ENCODE measurements around the gene LAMB1. TPM values are rescaled to one million over a fixed set of nuclear protein-coding genes. Genes with fewer than 3 reads are reported as not detected.

Gene LAMB1
- total RNA-seq, 2 donors from 2014 or later = 91.6 to 96.7 TPM

- Histone ChIP-seq H3K4me3 (no peak overlapping the region), H3K36me3 (no peaks in the 10 kb centered on the region), H3K27ac (no peak overlapping the region), H3K9ac (ENCODE audit: low read depth in 2 of 2, low read length in 2 of 2) (no peak overlapping the region), H3K9me3 (no peaks in the 10 kb centered on the region), H3K4me1 (no peaks in the 10 kb centered on the region), H3K27me3 (no peaks in the 10 kb centered on the region)
- no peak for DNase-seq
- TF ChIP-seq, protein P1, sequence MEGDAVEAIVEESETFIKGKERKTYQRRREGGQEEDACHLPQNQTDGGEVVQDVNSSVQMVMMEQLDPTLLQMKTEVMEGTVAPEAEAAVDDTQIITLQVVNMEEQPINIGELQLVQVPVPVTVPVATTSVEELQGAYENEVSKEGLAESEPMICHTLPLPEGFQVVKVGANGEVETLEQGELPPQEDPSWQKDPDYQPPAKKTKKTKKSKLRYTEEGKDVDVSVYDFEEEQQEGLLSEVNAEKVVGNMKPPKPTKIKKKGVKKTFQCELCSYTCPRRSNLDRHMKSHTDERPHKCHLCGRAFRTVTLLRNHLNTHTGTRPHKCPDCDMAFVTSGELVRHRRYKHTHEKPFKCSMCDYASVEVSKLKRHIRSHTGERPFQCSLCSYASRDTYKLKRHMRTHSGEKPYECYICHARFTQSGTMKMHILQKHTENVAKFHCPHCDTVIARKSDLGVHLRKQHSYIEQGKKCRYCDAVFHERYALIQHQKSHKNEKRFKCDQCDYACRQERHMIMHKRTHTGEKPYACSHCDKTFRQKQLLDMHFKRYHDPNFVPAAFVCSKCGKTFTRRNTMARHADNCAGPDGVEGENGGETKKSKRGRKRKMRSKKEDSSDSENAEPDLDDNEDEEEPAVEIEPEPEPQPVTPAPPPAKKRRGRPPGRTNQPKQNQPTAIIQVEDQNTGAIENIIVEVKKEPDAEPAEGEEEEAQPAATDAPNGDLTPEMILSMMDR (IDR thresholded peaks at IDR 0.05) = no peak
- intact Hi-C loops (cut with DNase I) = no loop called here
These were observed 89.1 kb downstream of the LAMB1 start for GRCh38 chr7:107913851-107914250.

DNA sequence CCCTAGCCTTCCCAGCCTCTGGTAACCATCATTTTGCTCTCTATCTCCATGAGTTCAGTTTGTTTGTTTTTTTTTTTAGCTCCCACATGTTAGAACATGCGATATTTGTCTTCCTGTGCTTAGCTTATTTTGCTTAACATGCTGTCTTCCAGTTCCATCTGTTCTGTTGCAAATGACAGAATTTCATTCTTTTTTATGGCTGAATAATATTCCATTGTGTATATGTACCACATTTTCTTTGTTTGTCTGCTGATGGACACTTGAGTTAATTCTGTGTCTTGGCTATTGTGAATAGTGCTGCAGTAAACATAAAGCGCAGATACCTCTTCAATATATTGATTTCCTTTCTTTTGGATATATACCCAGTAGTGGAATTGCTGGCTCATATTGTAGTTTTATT is 91.0 kb downstream of the LAMB1 start:
- no peaks in the 10 kb centered on the region for H3K36me3 ChIP-seq
- no peak for DNase-seq
- no peaks in the 10 kb centered on the region for H3K9me3 ChIP-seq
- H3K4me3 ChIP-seq = no peak overlapping the region
- H3K27ac ChIP-seq = no peak overlapping the region
- TF ChIP-seq, protein P1 (IDR thresholded peaks at IDR 0.05) = no peak
- H3K9ac ChIP-seq (ENCODE audit: low read depth in 2 of 2, low read length in 2 of 2) = no peak overlapping the region
- H3K27me3 ChIP-seq = no peaks in the 10 kb centered on the region
- intact Hi-C loops (cut with DNase I) = no loop called here
- H3K4me1 ChIP-seq = no peaks in the 10 kb centered on the region

DNA sequence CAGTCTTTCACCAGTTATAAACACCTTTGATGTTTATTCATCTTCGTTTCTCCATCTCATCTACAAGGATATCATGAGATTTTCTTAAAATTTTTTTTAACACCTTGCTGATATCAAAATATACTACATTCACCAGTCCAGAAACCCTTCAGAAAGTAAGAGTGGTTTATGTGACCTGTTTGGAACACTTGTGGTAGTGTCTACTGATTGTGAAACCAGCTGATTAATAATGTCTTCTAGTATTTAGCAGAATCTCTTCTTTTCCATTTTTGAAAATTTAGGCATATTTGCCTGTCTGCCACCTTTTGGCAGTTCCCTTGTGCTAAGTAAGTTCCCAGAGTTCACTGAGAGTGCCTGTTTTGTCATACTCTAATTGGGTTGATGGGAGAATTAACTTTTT is 93.5 kb downstream of the LAMB1 start:
- peaks cover 10% of the 10 kb centered on the region for H3K36me3 ChIP-seq

DNA sequence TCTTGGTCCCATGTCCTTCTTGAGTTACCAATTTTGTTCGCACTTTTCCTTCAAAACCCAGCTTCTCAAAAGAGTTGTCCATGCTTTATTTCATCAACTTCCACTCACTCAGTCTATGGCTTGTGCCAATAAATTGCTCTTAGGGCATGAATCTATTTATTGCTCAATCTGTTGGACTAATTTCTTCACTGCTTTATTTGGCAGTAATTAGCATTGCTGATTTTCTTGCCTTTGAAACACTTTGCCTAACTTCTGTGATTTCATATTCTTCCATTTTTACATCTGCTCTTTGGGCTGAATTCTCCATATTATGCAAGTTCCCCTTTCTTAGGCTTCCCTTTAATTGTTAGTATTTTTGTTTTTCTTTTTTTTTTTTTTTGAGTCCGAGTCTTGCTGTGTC is 95.2 kb downstream of the LAMB1 start:
- Histone ChIP-seq H3K9ac (ENCODE audit: low read depth in 2 of 2, low read length in 2 of 2) (no peak overlapping the region), H3K9me3 (no peaks in the 10 kb centered on the region), H3K27ac (no peak overlapping the region), H3K4me3 (no peak overlapping the region), H3K4me1 (no peaks in the 10 kb centered on the region), H3K27me3 (no peaks in the 10 kb centered on the region), H3K36me3 (peaks cover 17% of the 10 kb centered on the region)
- DNase-seq = no peak
- intact Hi-C loops (cut with DNase I) = no loop called here
- TF ChIP-seq, protein P1 (IDR thresholded peaks at IDR 0.05) = no peak

More for the DNA sequence above, 93.5 kb downstream of the LAMB1 start:
- H3K4me3 ChIP-seq = no peak overlapping the region
- no peak for DNase-seq
- TF ChIP-seq, protein P1 (IDR thresholded peaks at IDR 0.05) = no peak
- H3K4me1 ChIP-seq = no peaks in the 10 kb centered on the region
- no peaks in the 10 kb centered on the region for H3K9me3 ChIP-seq
- no peak overlapping the region for H3K27ac ChIP-seq
- no peaks in the 10 kb centered on the region for H3K27me3 ChIP-seq
- intact Hi-C loops (cut with DNase I) = no loop called here
- H3K9ac ChIP-seq (ENCODE audit: low read depth in 2 of 2, low read length in 2 of 2) = no peak overlapping the region

- Histone ChIP-seq H3K36me3 (peaks cover 17% of the 10 kb centered on the region), H3K4me3 (no peak overlapping the region), H3K27me3 (no peaks in the 10 kb centered on the region), H3K9me3 (no peaks in the 10 kb centered on the region), H3K27ac (no peak overlapping the region), H3K4me1 (no peaks in the 10 kb centered on the region), H3K9ac (ENCODE audit: low read depth in 2 of 2, low read length in 2 of 2) (no peak overlapping the region)
- DNase-seq = no peak
- intact Hi-C loops (cut with DNase I) = no loop called here
- TF ChIP-seq, protein P1 (IDR thresholded peaks at IDR 0.05) = no peak
These were observed 100.6 kb downstream of the LAMB1 start for GRCh38 chr7:107902381-107902780.
